Measurements from ENCODE around the gene JMJD8. TPM values are rescaled to one million over a fixed set of nuclear protein-coding genes. Genes with fewer than 3 reads are reported as not detected.

Gene JMJD8
- total RNA-seq, 1 experiment from 2014 or later = 121 TPM

DNA sequence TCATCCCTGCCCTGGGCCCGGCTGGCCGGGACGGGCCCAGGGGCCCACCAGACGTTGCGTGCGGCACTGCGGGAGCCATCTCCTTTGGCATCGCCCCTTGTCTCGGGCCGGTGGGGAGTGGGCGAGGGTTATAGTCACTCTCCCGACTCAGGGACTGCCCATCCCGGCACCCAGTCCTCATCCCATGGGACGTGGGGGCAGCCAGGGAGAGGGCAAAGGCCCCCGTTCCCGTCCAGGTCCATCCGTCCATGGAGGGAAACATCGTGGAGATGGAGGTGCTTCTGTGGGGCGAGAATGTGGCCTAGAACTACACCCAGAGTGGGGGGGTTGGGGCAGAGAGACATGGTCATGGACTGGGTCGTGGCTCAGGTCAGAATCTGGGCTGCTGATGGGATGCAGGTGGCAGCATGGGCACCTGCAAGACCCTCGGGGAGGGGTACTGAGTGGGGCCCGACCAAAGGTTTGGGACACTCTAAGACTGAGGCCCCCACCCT, 37.4 kb downstream of the JMJD8 start (continued):
- TF ChIP-seq JUND (IDR thresholded peaks at IDR 0.05) (no peak), YY1 (IDR thresholded peaks at IDR 0.05; ENCODE audit: extremely low read depth, insufficient replicate concordance, low read depth, low read length) (no peak), FOSL1 (IDR thresholded peaks at IDR 0.05; ENCODE audit: low read depth) (no peak), EZH2 (IDR thresholded peaks at IDR 0.05) (no peak), RAD21 (IDR thresholded peaks at IDR 0.05; ENCODE audit: low read depth) (no peak)
- TF ChIP-seq, protein P1, sequence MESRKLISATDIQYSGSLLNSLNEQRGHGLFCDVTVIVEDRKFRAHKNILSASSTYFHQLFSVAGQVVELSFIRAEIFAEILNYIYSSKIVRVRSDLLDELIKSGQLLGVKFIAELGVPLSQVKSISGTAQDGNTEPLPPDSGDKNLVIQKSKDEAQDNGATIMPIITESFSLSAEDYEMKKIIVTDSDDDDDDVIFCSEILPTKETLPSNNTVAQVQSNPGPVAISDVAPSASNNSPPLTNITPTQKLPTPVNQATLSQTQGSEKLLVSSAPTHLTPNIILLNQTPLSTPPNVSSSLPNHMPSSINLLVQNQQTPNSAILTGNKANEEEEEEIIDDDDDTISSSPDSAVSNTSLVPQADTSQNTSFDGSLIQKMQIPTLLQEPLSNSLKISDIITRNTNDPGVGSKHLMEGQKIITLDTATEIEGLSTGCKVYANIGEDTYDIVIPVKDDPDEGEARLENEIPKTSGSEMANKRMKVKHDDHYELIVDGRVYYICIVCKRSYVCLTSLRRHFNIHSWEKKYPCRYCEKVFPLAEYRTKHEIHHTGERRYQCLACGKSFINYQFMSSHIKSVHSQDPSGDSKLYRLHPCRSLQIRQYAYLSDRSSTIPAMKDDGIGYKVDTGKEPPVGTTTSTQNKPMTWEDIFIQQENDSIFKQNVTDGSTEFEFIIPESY (IDR thresholded peaks at IDR 0.05; ENCODE audit: extremely low read depth, insufficient replicate concordance, low read length) = no peak

DNA sequence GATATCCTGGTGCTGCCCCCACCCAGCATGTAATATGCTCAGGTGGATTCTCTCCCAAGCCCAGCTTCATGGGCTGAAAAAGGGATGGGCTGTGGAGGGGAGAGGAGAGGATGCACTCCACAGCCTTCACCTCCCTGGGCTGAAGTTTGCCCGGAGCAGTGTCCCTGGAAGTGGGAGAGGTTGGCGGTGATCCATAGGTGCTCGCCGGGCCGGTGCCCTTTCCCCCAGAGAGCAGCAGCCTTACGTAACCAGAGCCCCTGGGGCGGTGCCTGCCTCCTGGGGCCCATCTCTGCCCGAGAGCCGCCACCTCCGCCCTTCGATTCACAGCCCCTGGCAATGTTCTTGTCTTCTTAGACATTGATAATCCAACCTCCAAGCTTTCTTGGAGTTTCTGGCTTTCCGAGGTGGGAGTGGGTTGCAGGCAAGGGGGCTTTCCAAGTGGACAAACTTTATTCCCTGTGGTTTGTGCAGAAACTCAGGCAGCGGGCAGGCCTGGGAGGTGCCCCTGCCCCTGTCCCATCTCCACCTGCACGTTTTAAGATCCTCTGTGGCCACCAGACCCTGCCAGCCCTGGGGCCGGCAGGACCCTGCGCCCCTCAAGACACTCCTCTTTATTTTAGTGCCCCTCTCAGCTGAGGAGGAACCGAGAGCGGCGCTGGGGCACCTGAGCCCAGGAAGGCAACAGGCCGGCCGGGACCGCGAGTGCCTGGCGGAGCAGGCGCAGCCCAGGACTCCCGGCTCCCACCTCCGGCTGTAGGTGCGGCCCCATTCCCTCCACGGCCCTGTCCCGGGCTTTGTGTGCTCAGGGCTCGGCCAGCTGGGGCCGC, 38.1 kb downstream of the JMJD8 start:
- H3K36me3 ChIP-seq (ENCODE audit: control insufficient read depth in 1 of 2, insufficient read depth in 2 of 2, low read length in 2 of 2) = no peaks in the 10 kb centered on the region
- H3K4me1 ChIP-seq (ENCODE audit: control insufficient read depth in 1 of 2, insufficient read depth in 2 of 2, low read length in 2 of 2) = peaks cover 19 to 60% of the 10 kb centered on the region in 2 experiments
- no peak overlapping the region for H2AFZ ChIP-seq (ENCODE audit: low read depth, low read length, poor library complexity, severe bottlenecking)
- peak overlapping the region; percentile 43 for H3K9ac ChIP-seq (ENCODE audit: low read length)
- no peaks in the 10 kb centered on the region for H3K9me3 ChIP-seq (ENCODE audit: control insufficient read depth in 1 of 2, insufficient read depth in 1 of 2, low read depth in 1 of 2, low read length in 2 of 2)
- no TSS peak for BruUV-seq (replicated peaks)
- ChIA-PET POLR2A (no interaction called here), RAD21 (ENCODE audit: low non-redundant PET in 1 of 2, low total read pairs in 2 of 2, uncharacterized antibody in 2 of 2, unreplicated experiment in 2 of 2) (no interaction called here), CTCF (no interaction called here)
- H4K20me1 ChIP-seq (ENCODE audit: insufficient read depth) = no peaks in the 10 kb centered on the region
- no peak overlapping the region for H3K4me3 ChIP-seq (replicated peaks in 1 of 2; ENCODE audit: low read depth in 1 of 2, low read length in 2 of 2)
- H3K4me2 ChIP-seq (ENCODE audit: low read length) = peak overlapping the region; percentile 54
- TF ChIP-seq, protein P1 (IDR thresholded peaks at IDR 0.05; ENCODE audit: extremely low read depth, insufficient replicate concordance, low read length) = no peak
- TF ChIP-seq RAD21 (IDR thresholded peaks at IDR 0.05; ENCODE audit: low read depth) (no peak), JUND (IDR thresholded peaks at IDR 0.05) (no peak)
- no peaks in the 10 kb centered on the region for H3K27me3 ChIP-seq (ENCODE audit: insufficient read depth, low read length)
- no peak for DNase-seq (ENCODE audit: low read depth, low spot score)
- H3K9me2 ChIP-seq (ENCODE audit: insufficient read depth) = no peaks in the 10 kb centered on the region
- no peak for ATAC-seq
- H3K27ac ChIP-seq (ENCODE audit: low read depth, low read length) = peak overlapping the region; percentile 96
- intact Hi-C loops (cut with micrococcal nuclease) = no loop called here
- H3K79me2 ChIP-seq (ENCODE audit: insufficient read depth, low read length) = peaks cover 38% of the 10 kb centered on the region

Measured in HCT116 (cell line).